RWPE2 (cell line): Measurements from ENCODE around the gene UXS1.

Experiments
- ATAC-seq: fragments of 200-7000 bp; cut with Tn5 transposase; 3 replicates; pipeline ENCODE4 v1.9.1; 2021; ENCODE audit warnings: low read depth
- DNase-seq: peaks from one replicate; pipeline ENCODE4 v3.0.0-alpha.2; 2020; ENCODE audit warnings: low spot score
- H3K27ac ChIP-seq: fragments of 450-650 bp; 2 replicates; pipeline ENCODE4 v1.5.1; 2017; ENCODE audit warnings: mild to moderate bottlenecking; ENCODE audit not compliant: poor library complexity, severe bottlenecking
- H3K27me3 ChIP-seq: fragments of 250-450 bp; sonication (Bioruptor Pico); 2 replicates; pipeline ENCODE4 v1.5.1; 2021; ENCODE audit warnings: mild to moderate bottlenecking, moderate library complexity; ENCODE audit not compliant: insufficient read depth, poor library complexity, severe bottlenecking
- H3K36me3 ChIP-seq: fragments of 250-450 bp; sonication (Bioruptor Pico); 2 replicates; pipeline ENCODE4 v1.5.1; 2020; ENCODE audit warnings: low read depth, mild to moderate bottlenecking, moderate library complexity
- H3K4me1 ChIP-seq: fragments of 250-450 bp; sonication (Bioruptor Pico); 2 replicates; pipeline ENCODE4 v1.5.1; 2021; ENCODE audit warnings: mild to moderate bottlenecking, moderate library complexity; ENCODE audit not compliant: insufficient read depth, poor library complexity, severe bottlenecking
- H3K4me3 ChIP-seq: fragments of 250-450 bp; sonication (Bioruptor Pico); 2 replicates; pipeline ENCODE4 v1.5.1; 2021; ENCODE audit warnings: mild to moderate bottlenecking, moderate library complexity; ENCODE audit not compliant: severe bottlenecking
- H3K9me3 ChIP-seq: fragments of 250-450 bp; sonication (Bioruptor Pico); 2 replicates; pipeline ENCODE4 v1.5.1; 2021; ENCODE audit warnings: mild to moderate bottlenecking, moderate library complexity; ENCODE audit not compliant: severe bottlenecking
- TF ChIP-seq, protein P1 (sequence below): fragments of 450-650 bp; IDR thresholded peaks from one replicate; pipeline ENCODE4 v1.5.1; 2017; ENCODE audit warnings: mild to moderate bottlenecking, moderate library complexity; ENCODE audit not compliant: poor library complexity, severe bottlenecking

UXS1 gene

DNA sequence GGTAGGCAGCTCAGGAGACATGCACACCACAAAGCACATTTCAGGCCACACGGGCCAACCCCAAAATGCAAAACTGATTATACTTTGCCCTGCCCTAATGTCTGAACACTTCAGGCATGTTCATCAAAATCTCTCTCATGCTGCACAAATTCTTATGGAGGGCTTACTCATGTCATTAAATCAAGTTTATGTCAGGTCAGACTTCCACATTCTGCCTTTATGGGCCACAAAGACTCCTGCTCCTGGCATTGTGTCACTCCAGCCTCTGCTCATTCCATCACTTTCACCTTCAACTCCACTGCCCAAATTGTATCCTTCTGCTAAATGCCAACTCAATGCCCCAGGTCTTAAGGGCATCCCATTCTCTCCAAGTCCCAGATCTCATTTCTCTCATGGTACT lies 9.2 kb downstream of the UXS1 start:
- Histone ChIP-seq H3K27me3 (no peaks in the 10 kb centered on the region), H3K4me1 (no peaks in the 10 kb centered on the region), H3K9me3 (no peaks in the 10 kb centered on the region), H3K36me3 (no peaks in the 10 kb centered on the region), H3K4me3 (no peak overlapping the region), H3K27ac (no peak overlapping the region)
- TF ChIP-seq, protein P1, sequence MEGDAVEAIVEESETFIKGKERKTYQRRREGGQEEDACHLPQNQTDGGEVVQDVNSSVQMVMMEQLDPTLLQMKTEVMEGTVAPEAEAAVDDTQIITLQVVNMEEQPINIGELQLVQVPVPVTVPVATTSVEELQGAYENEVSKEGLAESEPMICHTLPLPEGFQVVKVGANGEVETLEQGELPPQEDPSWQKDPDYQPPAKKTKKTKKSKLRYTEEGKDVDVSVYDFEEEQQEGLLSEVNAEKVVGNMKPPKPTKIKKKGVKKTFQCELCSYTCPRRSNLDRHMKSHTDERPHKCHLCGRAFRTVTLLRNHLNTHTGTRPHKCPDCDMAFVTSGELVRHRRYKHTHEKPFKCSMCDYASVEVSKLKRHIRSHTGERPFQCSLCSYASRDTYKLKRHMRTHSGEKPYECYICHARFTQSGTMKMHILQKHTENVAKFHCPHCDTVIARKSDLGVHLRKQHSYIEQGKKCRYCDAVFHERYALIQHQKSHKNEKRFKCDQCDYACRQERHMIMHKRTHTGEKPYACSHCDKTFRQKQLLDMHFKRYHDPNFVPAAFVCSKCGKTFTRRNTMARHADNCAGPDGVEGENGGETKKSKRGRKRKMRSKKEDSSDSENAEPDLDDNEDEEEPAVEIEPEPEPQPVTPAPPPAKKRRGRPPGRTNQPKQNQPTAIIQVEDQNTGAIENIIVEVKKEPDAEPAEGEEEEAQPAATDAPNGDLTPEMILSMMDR, result no peak
- no peak for ATAC-seq
- no peak for DNase-seq

DNA sequence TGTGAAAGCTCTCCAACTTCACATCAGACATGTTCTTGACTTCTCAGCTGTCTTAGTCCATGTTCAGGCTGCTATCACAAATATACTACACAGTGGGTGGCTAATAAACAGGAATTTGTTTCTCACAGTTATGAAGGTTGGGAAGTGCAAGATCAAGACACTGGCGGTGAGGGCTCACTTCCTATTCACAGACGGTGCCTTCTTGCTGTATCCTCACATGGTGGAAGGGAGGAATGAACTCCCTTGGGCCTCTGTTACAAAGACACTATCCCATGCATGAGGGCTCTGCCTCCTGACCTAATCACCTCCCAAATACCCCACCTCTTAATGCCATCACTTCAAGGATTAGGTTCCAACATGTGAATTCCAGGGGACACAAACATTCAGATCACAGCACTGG lies 9.7 kb downstream of the UXS1 start:
- H3K27ac ChIP-seq, result no peak overlapping the region
- DNase-seq (no peak), ATAC-seq (no peak)
- TF ChIP-seq, protein P1, result no peak
- no peaks in the 10 kb centered on the region for H3K9me3 ChIP-seq
- no peaks in the 10 kb centered on the region for H3K27me3 ChIP-seq
- no peak overlapping the region for H3K4me3 ChIP-seq
- H3K4me1 ChIP-seq, result no peaks in the 10 kb centered on the region
- no peaks in the 10 kb centered on the region for H3K36me3 ChIP-seq

DNA sequence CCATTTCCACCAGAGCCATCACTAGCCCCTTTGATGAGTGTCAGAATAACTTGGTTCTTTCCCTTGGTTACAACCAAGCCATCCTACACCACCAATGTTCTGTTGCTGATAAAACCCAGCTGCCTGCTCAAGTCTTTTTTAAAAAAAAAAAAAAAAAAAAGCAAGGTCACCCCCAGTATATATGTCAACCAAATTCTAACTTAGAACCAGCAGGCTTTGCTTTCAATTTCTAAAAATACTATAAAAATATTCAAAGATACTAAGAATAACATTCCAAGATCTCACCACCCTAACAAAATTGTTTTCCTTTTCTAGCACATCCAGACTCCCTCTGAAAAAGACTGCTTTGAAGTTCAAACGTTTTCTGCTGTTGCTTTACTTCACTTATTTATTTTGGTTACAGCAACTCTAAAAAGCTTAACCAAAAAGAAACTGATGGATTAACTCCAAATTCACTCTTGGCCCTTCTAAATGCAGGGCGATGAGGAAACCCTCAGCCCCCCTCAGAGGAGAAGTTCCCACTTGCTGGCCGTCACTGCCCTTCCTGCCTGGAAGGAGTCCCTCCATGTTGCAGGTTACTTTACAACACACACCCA lies 10.9 kb downstream of the UXS1 start:
- H3K4me1 ChIP-seq, result no peaks in the 10 kb centered on the region
- H3K36me3 ChIP-seq, result no peaks in the 10 kb centered on the region
- H3K27ac ChIP-seq, result no peak overlapping the region
- no peak overlapping the region for H3K4me3 ChIP-seq
- no peak for ATAC-seq
- no peaks in the 10 kb centered on the region for H3K27me3 ChIP-seq
- TF ChIP-seq, protein P1, result no peak
- no peaks in the 10 kb centered on the region for H3K9me3 ChIP-seq
- no peak for DNase-seq

DNA sequence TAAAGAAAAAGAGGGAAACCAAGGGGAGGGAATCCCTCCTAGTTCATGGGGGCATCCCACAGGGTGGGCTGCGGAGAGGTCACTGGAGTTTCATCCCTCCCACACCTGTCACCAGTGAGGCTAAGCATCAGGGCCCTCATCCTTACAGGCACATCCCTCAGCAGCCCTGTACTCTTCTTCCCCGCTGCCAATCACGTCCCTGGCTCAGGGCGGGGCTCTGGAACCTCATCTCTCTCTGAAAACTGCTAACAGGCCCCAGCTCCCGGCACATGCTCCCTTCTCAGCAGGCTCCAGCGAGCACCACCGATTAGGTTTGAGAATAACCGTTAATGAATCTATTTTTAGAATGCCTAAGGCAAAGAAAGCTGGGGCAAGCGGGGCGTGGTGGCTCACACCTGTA lies 13.0 kb downstream of the UXS1 start:
- H3K4me3 ChIP-seq, result no peak overlapping the region
- DNase-seq (no peak), ATAC-seq (no peak)
- no peaks in the 10 kb centered on the region for H3K4me1 ChIP-seq
- H3K27ac ChIP-seq, result no peak overlapping the region
- TF ChIP-seq, protein P1, result no peak
- no peaks in the 10 kb centered on the region for H3K27me3 ChIP-seq
- no peaks in the 10 kb centered on the region for H3K36me3 ChIP-seq
- H3K9me3 ChIP-seq, result no peaks in the 10 kb centered on the region

DNA sequence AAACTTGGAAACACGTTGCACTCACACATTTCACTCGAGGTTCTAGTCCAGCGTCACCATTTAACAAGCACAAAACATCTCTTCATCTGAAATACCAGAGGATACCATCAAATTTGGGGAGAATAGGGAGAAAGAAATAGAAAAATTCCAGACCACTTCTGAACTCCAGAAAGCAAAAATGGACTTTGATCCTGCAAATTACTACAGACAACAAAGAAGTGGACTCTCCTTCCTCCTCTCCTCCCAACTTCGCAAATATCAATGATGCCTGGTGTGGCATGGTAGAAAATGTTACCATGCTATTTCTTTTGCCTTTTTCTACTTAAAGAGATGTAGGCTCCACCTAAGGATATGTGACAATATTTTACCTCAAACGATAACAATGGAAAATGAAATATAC lies 13.5 kb downstream of the UXS1 start:
- Histone ChIP-seq H3K27ac (no peak overlapping the region), H3K27me3 (no peaks in the 10 kb centered on the region), H3K9me3 (no peaks in the 10 kb centered on the region), H3K4me3 (no peak overlapping the region), H3K4me1 (no peaks in the 10 kb centered on the region), H3K36me3 (no peaks in the 10 kb centered on the region)
- no peak for DNase-seq
- ATAC-seq, result no peak
- TF ChIP-seq, protein P1, result no peak
